Fibroblast of the aortic adventitia (primary cell): ENCODE data around the gene STAM. TPM values are rescaled to one million over a fixed set of nuclear protein-coding genes. Genes with fewer than 3 reads are reported as not detected.

Source experiments
- DNase-seq: peaks from one replicate; pipeline ENCODE4 v3.0.0-alpha.2; 2010; ENCODE audit warnings: low read depth
- H3K4me3 ChIP-seq: 2 replicates; pipeline ENCODE4 v1.5.1; 2011; ENCODE audit warnings: low read depth, mild to moderate bottlenecking, control low read depth, low read length, moderate library complexity
- total RNA-seq: library from RNA; depleted of rRNA; stranded (reverse); fragments of >200 nt; gene quantifications from 2 replicates; pipeline ENCODE4 v1.2.3, GENCODE V29; 2012; ENCODE audit warnings: low replicate concordance
- TF ChIP-seq, protein P1 (sequence below): IDR thresholded peaks from 2 replicates; pipeline ENCODE4 v1.5.1; 2011; ENCODE audit warnings: mild to moderate bottlenecking, low read length, control low read depth, inconsistent platforms; ENCODE audit not compliant: insufficient read depth

Gene STAM
- total RNA-seq, 1 donor: 40.6 TPM

GRCh38 chr10:17671307-17671706 lies 27.4 kb downstream of the STAM start:
- DNase-seq: peak; percentile 51
- TF ChIP-seq, protein P1, sequence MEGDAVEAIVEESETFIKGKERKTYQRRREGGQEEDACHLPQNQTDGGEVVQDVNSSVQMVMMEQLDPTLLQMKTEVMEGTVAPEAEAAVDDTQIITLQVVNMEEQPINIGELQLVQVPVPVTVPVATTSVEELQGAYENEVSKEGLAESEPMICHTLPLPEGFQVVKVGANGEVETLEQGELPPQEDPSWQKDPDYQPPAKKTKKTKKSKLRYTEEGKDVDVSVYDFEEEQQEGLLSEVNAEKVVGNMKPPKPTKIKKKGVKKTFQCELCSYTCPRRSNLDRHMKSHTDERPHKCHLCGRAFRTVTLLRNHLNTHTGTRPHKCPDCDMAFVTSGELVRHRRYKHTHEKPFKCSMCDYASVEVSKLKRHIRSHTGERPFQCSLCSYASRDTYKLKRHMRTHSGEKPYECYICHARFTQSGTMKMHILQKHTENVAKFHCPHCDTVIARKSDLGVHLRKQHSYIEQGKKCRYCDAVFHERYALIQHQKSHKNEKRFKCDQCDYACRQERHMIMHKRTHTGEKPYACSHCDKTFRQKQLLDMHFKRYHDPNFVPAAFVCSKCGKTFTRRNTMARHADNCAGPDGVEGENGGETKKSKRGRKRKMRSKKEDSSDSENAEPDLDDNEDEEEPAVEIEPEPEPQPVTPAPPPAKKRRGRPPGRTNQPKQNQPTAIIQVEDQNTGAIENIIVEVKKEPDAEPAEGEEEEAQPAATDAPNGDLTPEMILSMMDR: no peak
- no peak overlapping the region for H3K4me3 ChIP-seq

DNA sequence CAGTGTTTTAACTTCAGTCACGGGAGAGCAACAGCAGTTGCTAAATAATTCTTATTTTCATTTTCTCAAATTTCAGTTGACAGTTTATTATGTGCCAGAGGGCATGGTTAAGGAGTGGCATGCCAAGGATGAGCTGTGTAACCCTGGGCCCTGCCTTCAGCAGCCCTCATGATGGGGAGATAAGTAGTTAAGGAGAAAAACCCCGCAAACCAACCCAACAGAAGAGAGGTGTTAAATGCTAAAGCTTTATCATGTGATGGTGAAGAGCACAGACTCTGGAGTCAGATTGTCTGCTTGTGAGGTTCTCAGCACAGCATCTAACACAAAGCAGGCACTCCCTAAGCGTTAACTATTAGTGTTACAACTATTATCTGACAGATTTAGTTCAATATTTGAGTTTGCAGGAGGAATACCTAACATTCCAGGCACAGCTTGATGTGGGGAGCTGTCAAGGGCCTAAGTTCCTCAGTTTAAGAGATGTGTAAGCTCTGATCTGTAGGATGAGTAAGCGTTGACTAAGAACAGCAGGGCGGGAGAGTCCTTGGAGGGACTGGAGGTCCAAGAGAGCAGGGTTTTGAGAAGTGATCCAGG lies 29.6 kb downstream of the STAM start:
- no peak overlapping the region for H3K4me3 ChIP-seq
- peak; percentile 92 for DNase-seq
- TF ChIP-seq, protein P1: no peak

GRCh38 chr10:17674566-17674965 lies 30.6 kb downstream of the STAM start:
- DNase-seq: no peak
- TF ChIP-seq, protein P1: no peak

DNA sequence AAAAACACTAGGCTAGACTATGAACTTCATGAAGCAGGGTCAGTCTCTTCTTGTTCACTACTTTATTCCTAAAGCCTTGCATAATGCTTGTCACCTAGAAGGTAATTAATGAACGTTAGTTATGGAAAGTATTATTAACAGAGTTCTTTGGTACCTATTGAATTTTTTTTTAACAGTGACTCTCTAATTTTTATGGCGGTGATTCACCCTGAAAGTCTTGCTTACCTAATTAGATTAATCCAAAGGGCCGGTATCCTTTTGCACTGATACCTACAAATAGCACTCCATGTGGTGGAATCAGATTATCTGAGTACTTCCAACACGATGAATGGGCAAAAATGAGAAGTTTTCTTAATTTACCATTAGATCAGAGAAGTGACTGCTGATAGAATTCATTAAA lies 31.7 kb downstream of the STAM start:
- no peak for DNase-seq
- H3K4me3 ChIP-seq: no peak overlapping the region
- TF ChIP-seq, protein P1: no peak

More at GRCh38 chr10:17674566-17674965, 30.6 kb downstream of the STAM start:
- H3K4me3 ChIP-seq: no peak overlapping the region

- no peak for DNase-seq
- TF ChIP-seq, protein P1: no peak
- H3K4me3 ChIP-seq: no peak overlapping the region
Measured at GRCh38 chr10:17676919-17677318, 33.0 kb downstream of the STAM start.

- TF ChIP-seq, protein P1: no peak
- DNase-seq: peak; percentile 35
Measured at GRCh38 chr10:17682236-17682946, 38.4 kb downstream of the STAM start.

More at GRCh38 chr10:17682236-17682946, 38.4 kb downstream of the STAM start:
- H3K4me3 ChIP-seq: no peak overlapping the region
